Endothelial cell of umbilical vein (primary cell): Measurements from ENCODE around the gene AGBL5. TPM values are rescaled to one million over a fixed set of nuclear protein-coding genes. Genes with fewer than 3 reads are reported as not detected.

Experiments
- BruUV-seq: library from RNA; stranded (reverse); fragments of 400-500 nt; replicated peaks from 2 replicates; lab custom pipeline; 2021; lab: Mats Ljungman, UMichigan
- CTCF ChIA-PET: fragments of 300-600, 350-600 bp; sonication (Branson Sonifier 250); formaldehyde crosslinking; loops from one replicate; lab custom pipeline; 2021; ENCODE audit warnings: antibody characterized with exemption, inconsistent platforms; lab: Charles Lee
- POLR2A ChIA-PET: fragments of 300-600, 350-600 bp; sonication (Branson Sonifier 250); formaldehyde crosslinking; loops from one replicate; lab custom pipeline; 2021; ENCODE audit warnings: antibody characterized with exemption, inconsistent platforms; lab: Charles Lee
- DNase-seq: peaks from one replicate; pipeline ENCODE4 v3.0.0-alpha.2; 2011; ENCODE audit warnings: low read depth, low spot score
- FAIRE-seq: peaks from 2 replicates; lab custom pipeline; 2011; peaks lifted over from hg19 to GRCh38; lab: Jason Lieb, UNC
- H2AFZ ChIP-seq: 2 replicates; pipeline ENCODE4 v1.6.0; 2012; ENCODE audit warnings: low read depth, low read length, control low read depth, inconsistent platforms
- H3K27ac ChIP-seq: 2 replicates; pipeline ENCODE4 v1.5.1; 2011; ENCODE audit warnings: low read depth, mild to moderate bottlenecking, control low read depth, low read length, moderate library complexity; ENCODE audit not compliant: insufficient read depth
- H3K27me3 ChIP-seq, 2 experiments: 2 replicates each; pipeline versions ENCODE4 v1.6.0 to v1.6.1; 2011; ENCODE audit warnings: low read length in 2 of 2, mixed read lengths in 1 of 2; ENCODE audit not compliant: control insufficient read depth in 2 of 2, insufficient read depth in 2 of 2
- H3K36me3 ChIP-seq, 2 experiments: 2 replicates in 1 of 2; 3 replicates in 1 of 2; pipeline ENCODE4 v1.5.1; 2011; ENCODE audit warnings: low read length in 2 of 2, mild to moderate bottlenecking in 1 of 2, moderate library complexity in 1 of 2; ENCODE audit not compliant: control insufficient read depth in 2 of 2, insufficient read depth in 2 of 2; ENCODE audit errors: extremely low read depth in 1 of 2
- H3K4me1 ChIP-seq: 3 replicates; pipeline ENCODE4 v1.5.1; 2011; ENCODE audit warnings: mild to moderate bottlenecking, low read length; ENCODE audit not compliant: control insufficient read depth, insufficient read depth; ENCODE audit errors: extremely low read depth
- H3K4me2 ChIP-seq: 2 replicates; pipeline ENCODE4 v1.6.1; 2011; ENCODE audit warnings: low read length, control low read depth, mixed read lengths; ENCODE audit not compliant: insufficient read depth
- H3K4me3 ChIP-seq, 3 experiments: fragments of 200-600 bp in 1 of 3; sonication (generic), shearing (Covaris generic) in 1 of 3; replicated peaks in 1 of 3; 2 replicates each; pipeline ENCODE4 v1.5.1; 2011 to 2016; ENCODE audit warnings: control low read depth in 3 of 3, low read length in 3 of 3, mild to moderate bottlenecking in 2 of 3, inconsistent platforms in 1 of 3, low read depth in 1 of 3, moderate library complexity in 1 of 3; ENCODE audit not compliant: insufficient read depth in 1 of 3
- H3K79me2 ChIP-seq: 2 replicates; pipeline ENCODE4 v1.6.0; 2012; ENCODE audit warnings: low read length, inconsistent platforms; ENCODE audit not compliant: control insufficient read depth, insufficient read depth
- H3K9ac ChIP-seq: replicated peaks from 2 replicates; pipeline ENCODE3; 2011; ENCODE audit warnings: low read length, control low read depth; ENCODE audit not compliant: insufficient read depth; ENCODE audit errors: extremely low read depth
- H3K9me1 ChIP-seq: replicated peaks from 3 replicates; pipeline ENCODE4 v1.6.0; 2011; ENCODE audit warnings: mild to moderate bottlenecking, low read length; ENCODE audit not compliant: control insufficient read depth, insufficient read depth; ENCODE audit errors: extremely low read depth
- H3K9me3 ChIP-seq: replicated peaks from 2 replicates; pipeline ENCODE4 v1.5.1; 2012; ENCODE audit warnings: low read length, inconsistent platforms; ENCODE audit not compliant: control insufficient read depth, insufficient read depth
- H4K20me1 ChIP-seq: replicated peaks from 2 replicates; pipeline ENCODE3; 2011; ENCODE audit warnings: mild to moderate bottlenecking, low read length; ENCODE audit not compliant: control insufficient read depth, insufficient read depth; ENCODE audit errors: extremely low read depth
- CTCF ChIP-seq, 2 donors: IDR thresholded peaks; 1 replicate in 1 of 2; 2 replicates in 1 of 2; pipeline ENCODE4 v1.5.1; 2011; ENCODE audit warnings: low read length in 2 of 2, mild to moderate bottlenecking in 2 of 2, moderate library complexity in 2 of 2, control low read depth in 1 of 2, inconsistent platforms in 1 of 2, low read depth in 1 of 2; ENCODE audit not compliant: insufficient read depth in 1 of 2; ENCODE audit errors: extremely low read depth in 1 of 2
- EZH2 ChIP-seq: IDR thresholded peaks from 2 replicates; pipeline ENCODE4 v1.6.1; 2012; ENCODE audit warnings: borderline replicate concordance, low read depth, mild to moderate bottlenecking, moderate library complexity, low read length, inconsistent platforms; ENCODE audit not compliant: severe bottlenecking
- FOS ChIP-seq: IDR thresholded peaks from 2 replicates; pipeline ENCODE4 v1.6.1; 2011; ENCODE audit warnings: mild to moderate bottlenecking, low read length, moderate library complexity, borderline replicate concordance; ENCODE audit not compliant: insufficient read depth
- GATA2 ChIP-seq: IDR thresholded peaks from 2 replicates; pipeline ENCODE4 v1.7.0; 2011; ENCODE audit warnings: low read depth, mild to moderate bottlenecking, moderate library complexity, mixed read lengths, low read length; ENCODE audit not compliant: insufficient read length, insufficient read depth
- JUN ChIP-seq: IDR thresholded peaks from 2 replicates; pipeline ENCODE4 v1.6.1; 2011; ENCODE audit warnings: borderline replicate concordance, low read depth; ENCODE audit not compliant: insufficient read length, insufficient read depth
- MAX ChIP-seq: IDR thresholded peaks from 2 replicates; pipeline ENCODE4 v1.6.1; 2011; ENCODE audit not compliant: insufficient read depth, insufficient read length
- MYC ChIP-seq: IDR thresholded peaks from one replicate; pipeline ENCODE4 v1.6.1; 2011; ENCODE audit warnings: mild to moderate bottlenecking, low read depth, low read length
- POLR2A ChIP-seq: IDR thresholded peaks from 2 replicates; pipeline ENCODE4 v1.6.1; 2012; ENCODE audit warnings: low read depth, mild to moderate bottlenecking, control low read depth, low read length
- POLR2AphosphoS5 ChIP-seq: IDR thresholded peaks from 2 replicates; pipeline ENCODE4 v1.6.1; 2012; ENCODE audit warnings: low read depth, mild to moderate bottlenecking, control low read depth, low read length, moderate library complexity; ENCODE audit not compliant: insufficient read depth
- dilution Hi-C: fragments of 300-500 bp; cut with MboI; formaldehyde crosslinking; loops from one replicate; pipeline ENCODE4 v1.15.0; 2019; ENCODE audit warnings: low sequenced_read_pairs; ENCODE audit not compliant: extremely low pct_ligation_motif_present
- intact Hi-C: fragments of 100-400 bp; cut with micrococcal nuclease; formaldehyde crosslinking; loops from one replicate; pipeline ENCODE4 v1.10.0; 2022
- polyA plus RNA-seq, 4 experiments: library from polyadenylated mRNA; depleted of rRNA in 3 of 4; stranded (reverse) in 3 of 4; unstranded in 1 of 4; fragments of >200 nt; gene quantifications; 2 replicates each; pipeline versions ENCODE4 v1.2.1 to v1.2.3, GENCODE V29; 2011 to 2012; ENCODE audit warnings: missing spikeins in 1 of 4
- total RNA-seq: library from RNA; stranded (reverse); gene quantifications from 2 replicates; pipeline ENCODE4 v1.2.3, GENCODE V29; 2021

Gene AGBL5
- total and polyA plus RNA-seq, 2 donors (not counting 3 experiments of a cell fraction or from before 2014, with no cell fraction given), result 28.2 to 41.9 TPM

- Histone ChIP-seq H3K9me1 (no peaks in the 10 kb centered on the region), H3K27me3 (no peaks in the 10 kb centered on the region), H2AFZ (no peak overlapping the region), H3K79me2 (peaks cover 34% of the 10 kb centered on the region), H3K4me3 (no peak overlapping the region), H3K27ac (no peak overlapping the region), H3K9ac (no peak overlapping the region), H4K20me1 (no peaks in the 10 kb centered on the region), H3K4me2 (no peak overlapping the region), H3K9me3 (no peaks in the 10 kb centered on the region), H3K4me1 (peaks cover 17% of the 10 kb centered on the region), H3K36me3 (peaks cover 11 to 12% of the 10 kb centered on the region in 2 experiments)
- DNase-seq, result no peak
- TF ChIP-seq POLR2AphosphoS5 (no peak), JUN (no peak), EZH2 (no peak), MAX (no peak), MYC (no peak), POLR2A (no peak), FOS (no peak), CTCF (IDR thresholded peaks at IDR 0.05; ENCODE audit: extremely low read depth in 1 of 2, insufficient read depth in 1 of 2, low read depth in 1 of 2, low read length in 2 of 2) (no peak), GATA2 (no peak)
- intact Hi-C loops, result loop anchor here (2.0 kb wide), 1 partner anchor 224 kb away; the partner anchor contains the start of gene DPYSL5
- ChIA-PET POLR2A (interaction anchor here (0.9 kb wide), 1 partner anchor 9 kb away, joined by 4 read pairs; no protein-coding TSS in a partner anchor), CTCF (interaction anchor here (1.0 to 2.8 kb wide), 4 partner anchors 8 to 118 kb away, joined by 3 to 27 read pairs (median 22); partner anchors contain the start of gene AGBL5)
- dilution Hi-C loops, result no loop called here
- FAIRE-seq, result no peak
- BruUV-seq, result no TSS peak
These were observed 21.5 kb downstream of the AGBL5 start for GRCh38 chr2:27072920-27073319.
